B cell (primary cell): ENCODE measurements around the gene CCND1. TPM values are rescaled to one million over a fixed set of nuclear protein-coding genes. Genes with fewer than 3 reads are reported as not detected.

Experiments used
- ATAC-seq: fragments of 200-7000 bp; cut with Tn5 transposase; one replicate; pipeline ENCODE4 v1.10.0; 2021; ENCODE audit warnings: low read depth, mild to moderate bottlenecking, moderate number of reproducible peaks, moderate library complexity
- CTCF ChIA-PET: fragments of 350-600 bp; sonication (Branson Sonifier 250); formaldehyde crosslinking; loops from one replicate; lab custom pipeline; 2021; ENCODE audit warnings: antibody characterized with exemption, inconsistent platforms; lab: Charles Lee
- POLR2A ChIA-PET: fragments of 350-600 bp; sonication (Branson Sonifier 250); formaldehyde crosslinking; loops from one replicate; lab custom pipeline; 2021; ENCODE audit warnings: antibody characterized with exemption; lab: Charles Lee
- DNase-seq: peaks from one replicate; pipeline ENCODE4 v3.0.0; 2013
- H2AFZ ChIP-seq: 2 replicates; pipeline ENCODE4 v1.6.1; 2012; ENCODE audit warnings: mild to moderate bottlenecking, low read depth, low read length; ENCODE audit not compliant: insufficient read depth, poor library complexity, severe bottlenecking
- H3K27ac ChIP-seq, 2 donors: 1 replicate in 1 of 2; 2 replicates in 1 of 2; pipeline ENCODE4 v1.5.1; 2012 to 2013; ENCODE audit warnings: low read length in 2 of 2, mild to moderate bottlenecking in 2 of 2, moderate library complexity in 1 of 2
- H3K27me3 ChIP-seq, 4 experiments: fragments of 200-600 bp in 1 of 4; sonication (generic) in 1 of 4; replicated peaks in 1 of 4; 1 replicate in 2 of 4; 2 replicates in 2 of 4; pipeline versions ENCODE4 v1.6.1 to v1.7.0; 2013 to 2016; ENCODE audit warnings: low read length in 3 of 4, mild to moderate bottlenecking in 2 of 4, mixed read lengths in 1 of 4, moderate library complexity in 1 of 4; ENCODE audit not compliant: insufficient read depth in 4 of 4, control insufficient read depth in 3 of 4; ENCODE audit errors: control extremely low read depth in 1 of 4
- H3K36me3 ChIP-seq, 2 experiments: replicated peaks in 1 of 2; 1 replicate in 1 of 2; 2 replicates in 1 of 2; pipeline versions ENCODE4 v1.6.1 to v1.7.1; 2013; ENCODE audit warnings: low read length in 1 of 2; ENCODE audit not compliant: insufficient read depth in 2 of 2, control insufficient read depth in 1 of 2; ENCODE audit errors: control extremely low read depth in 1 of 2, extremely low read depth in 1 of 2
- H3K4me1 ChIP-seq, 2 donors: fragments of 200-600 bp in 1 of 2; sonication (generic) in 1 of 2; 1 replicate in 1 of 2; 2 replicates in 1 of 2; pipeline versions ENCODE4 v1.5.1 to v1.6.1; 2013 to 2017; ENCODE audit warnings: low read length in 2 of 2; ENCODE audit not compliant: control insufficient read depth in 2 of 2, insufficient read depth in 2 of 2
- H3K4me2 ChIP-seq: replicated peaks from 2 replicates; pipeline ENCODE3; 2012; ENCODE audit warnings: mild to moderate bottlenecking, low read depth, low read length; ENCODE audit not compliant: poor library complexity, severe bottlenecking
- H3K4me3 ChIP-seq, 5 experiments: fragments of 200-600 bp in 1 of 5; sonication (generic) in 1 of 5; 1 replicate in 3 of 5; 2 replicates in 2 of 5; pipeline versions ENCODE4 v1.5.1 to v1.7.0; 2011 to 2016; ENCODE audit warnings: low read length in 4 of 5, mild to moderate bottlenecking in 4 of 5, low read depth in 2 of 5, control low read depth in 1 of 5, moderate library complexity in 1 of 5; ENCODE audit not compliant: insufficient read depth in 1 of 5; ENCODE audit errors: control extremely low read depth in 1 of 5, extremely low read depth in 1 of 5
- H3K79me2 ChIP-seq: fragments of 200-600 bp; sonication (generic); one replicate; pipeline ENCODE4 v1.6.0; 2016; ENCODE audit warnings: low read length; ENCODE audit not compliant: control insufficient read depth, insufficient read depth
- H3K9ac ChIP-seq: fragments of 200-600 bp; sonication (generic); 2 replicates; pipeline ENCODE4 v1.6.1; 2017; ENCODE audit warnings: mild to moderate bottlenecking, low read length, moderate library complexity
- H3K9me3 ChIP-seq, 3 donors: one replicate each; pipeline versions ENCODE4 v1.6.1 to v1.7.1; 2013; ENCODE audit warnings: low read length in 2 of 3; ENCODE audit not compliant: control insufficient read depth in 2 of 3, insufficient read depth in 1 of 3; ENCODE audit errors: control extremely low read depth in 1 of 3
- H4K20me1 ChIP-seq: 2 replicates; pipeline ENCODE4 v1.6.0; 2012; ENCODE audit warnings: mild to moderate bottlenecking, low read length; ENCODE audit not compliant: insufficient read depth, control insufficient read depth, poor library complexity, severe bottlenecking
- H3K27ac Mint-ChIP-seq: one replicate; pipeline ENCODE4 v1.8.0; 2021; ENCODE audit warnings: mixed read lengths
- H3K27me3 Mint-ChIP-seq: one replicate; pipeline ENCODE4 v1.8.0; 2021; ENCODE audit warnings: mixed read lengths
- H3K4me1 Mint-ChIP-seq: one replicate; pipeline ENCODE4 v1.8.0; 2021; ENCODE audit warnings: mixed read lengths
- H3K4me3 Mint-ChIP-seq: one replicate; pipeline ENCODE4 v1.8.0; 2021; ENCODE audit warnings: mixed read lengths
- H3K9me3 Mint-ChIP-seq: one replicate; pipeline ENCODE4 v1.8.0; 2022; ENCODE audit warnings: mixed read lengths; ENCODE audit not compliant: insufficient read depth
- EZH2 ChIP-seq: IDR thresholded peaks from 2 replicates; pipeline ENCODE4 v1.6.1; 2012; ENCODE audit warnings: borderline replicate concordance, low read depth, mild to moderate bottlenecking, moderate library complexity, low read length; ENCODE audit not compliant: insufficient read depth, poor library complexity, severe bottlenecking
- WGBS: methylation state at CpG from one replicate; pipeline ENCODE4 v1.1.5; 2013; ENCODE audit warnings: missing lambda C conversion rate; ENCODE audit not compliant: insufficient coverage; 5-methylcytosine and 5-hydroxymethylcytosine counted together
- intact Hi-C: fragments of 100-400 bp; cut with micrococcal nuclease; formaldehyde crosslinking; loops from one replicate; pipeline ENCODE4 v1.10.0; 2022
- polyA plus RNA-seq: library from polyadenylated mRNA; depleted of rRNA; stranded (reverse); fragments of >200 nt; gene quantifications from 2 replicates; pipeline ENCODE4 v1.2.3, GENCODE V29; 2012
- total RNA-seq, 2 donors: library from RNA; stranded (reverse); fragments of 120-200 nt in 1 of 2; gene quantifications; 1 replicate in 1 of 2; 2 replicates in 1 of 2; pipeline versions ENCODE4 v1.2.3 to v1.2.4, GENCODE V29; 2013 to 2022
- TF ChIP-seq, protein P1 (sequence below): fragments of 200-600 bp; IDR thresholded peaks from one replicate; pipeline ENCODE4 v1.8.0; 2022; ENCODE audit warnings: antibody characterized with exemption, mild to moderate bottlenecking

CCND1 gene
- total and polyA plus RNA-seq, 2 donors (not counting 1 experiment from before 2014, with no cell fraction given) = 4.9 to 8.8 TPM

DNA sequence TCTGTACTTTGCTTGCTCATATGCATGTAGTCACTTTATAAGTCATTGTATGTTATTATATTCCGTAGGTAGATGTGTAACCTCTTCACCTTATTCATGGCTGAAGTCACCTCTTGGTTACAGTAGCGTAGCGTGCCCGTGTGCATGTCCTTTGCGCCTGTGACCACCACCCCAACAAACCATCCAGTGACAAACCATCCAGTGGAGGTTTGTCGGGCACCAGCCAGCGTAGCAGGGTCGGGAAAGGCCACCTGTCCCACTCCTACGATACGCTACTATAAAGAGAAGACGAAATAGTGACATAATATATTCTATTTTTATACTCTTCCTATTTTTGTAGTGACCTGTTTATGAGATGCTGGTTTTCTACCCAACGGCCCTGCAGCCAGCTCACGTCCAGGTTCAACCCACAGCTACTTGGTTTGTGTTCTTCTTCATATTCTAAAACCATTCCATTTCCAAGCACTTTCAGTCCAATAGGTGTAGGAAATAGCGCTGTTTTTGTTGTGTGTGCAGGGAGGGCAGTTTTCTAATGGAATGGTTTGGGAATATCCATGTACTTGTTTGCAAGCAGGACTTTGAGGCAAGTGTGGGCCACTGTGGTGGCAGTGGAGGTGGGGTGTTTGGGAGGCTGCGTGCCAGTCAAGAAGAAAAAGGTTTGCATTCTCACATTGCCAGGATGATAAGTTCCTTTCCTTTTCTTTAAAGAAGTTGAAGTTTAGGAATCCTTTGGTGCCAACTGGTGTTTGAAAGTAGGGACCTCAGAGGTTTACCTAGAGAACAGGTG, 11.1 kb downstream of the CCND1 start:
- Mint-ChIP-seq H3K4me1 (peaks cover 9% of the 10 kb centered on the region), H3K9me3 (no peaks in the 10 kb centered on the region), H3K4me3 (no peak overlapping the region), H3K27me3 (no peaks in the 10 kb centered on the region), H3K27ac (no peak overlapping the region)
- ATAC-seq = no peak
- DNase-seq = no peak
- no peak overlapping the region for H3K27ac ChIP-seq
- peaks cover 0 to 2% (median 0%) of the 10 kb centered on the region in 4 experiments for H3K27me3 ChIP-seq
- H3K4me2 ChIP-seq = no peak overlapping the region
- no peak overlapping the region for H3K9ac ChIP-seq
- peaks cover 0 to 2% of the 10 kb centered on the region in 2 experiments for H3K36me3 ChIP-seq
- POLR2A ChIA-PET = no interaction called here
- H2AFZ ChIP-seq = no peak overlapping the region
- 100% methylated on average over 1 of the region's 15 CpGs for WGBS
- CTCF ChIA-PET = no interaction called here
- peaks cover 17% of the 10 kb centered on the region for H4K20me1 ChIP-seq
- H3K9me3 ChIP-seq = no peaks in the 10 kb centered on the region
- H3K4me3 ChIP-seq = no peak overlapping the region
- TF ChIP-seq, protein P1, sequence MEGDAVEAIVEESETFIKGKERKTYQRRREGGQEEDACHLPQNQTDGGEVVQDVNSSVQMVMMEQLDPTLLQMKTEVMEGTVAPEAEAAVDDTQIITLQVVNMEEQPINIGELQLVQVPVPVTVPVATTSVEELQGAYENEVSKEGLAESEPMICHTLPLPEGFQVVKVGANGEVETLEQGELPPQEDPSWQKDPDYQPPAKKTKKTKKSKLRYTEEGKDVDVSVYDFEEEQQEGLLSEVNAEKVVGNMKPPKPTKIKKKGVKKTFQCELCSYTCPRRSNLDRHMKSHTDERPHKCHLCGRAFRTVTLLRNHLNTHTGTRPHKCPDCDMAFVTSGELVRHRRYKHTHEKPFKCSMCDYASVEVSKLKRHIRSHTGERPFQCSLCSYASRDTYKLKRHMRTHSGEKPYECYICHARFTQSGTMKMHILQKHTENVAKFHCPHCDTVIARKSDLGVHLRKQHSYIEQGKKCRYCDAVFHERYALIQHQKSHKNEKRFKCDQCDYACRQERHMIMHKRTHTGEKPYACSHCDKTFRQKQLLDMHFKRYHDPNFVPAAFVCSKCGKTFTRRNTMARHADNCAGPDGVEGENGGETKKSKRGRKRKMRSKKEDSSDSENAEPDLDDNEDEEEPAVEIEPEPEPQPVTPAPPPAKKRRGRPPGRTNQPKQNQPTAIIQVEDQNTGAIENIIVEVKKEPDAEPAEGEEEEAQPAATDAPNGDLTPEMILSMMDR = no peak
- no peak for TF ChIP-seq EZH2
- H3K79me2 ChIP-seq = no peaks in the 10 kb centered on the region
- peaks cover 7 to 9% of the 10 kb centered on the region in 2 donors for H3K4me1 ChIP-seq
- intact Hi-C loops = no loop called here

DNA sequence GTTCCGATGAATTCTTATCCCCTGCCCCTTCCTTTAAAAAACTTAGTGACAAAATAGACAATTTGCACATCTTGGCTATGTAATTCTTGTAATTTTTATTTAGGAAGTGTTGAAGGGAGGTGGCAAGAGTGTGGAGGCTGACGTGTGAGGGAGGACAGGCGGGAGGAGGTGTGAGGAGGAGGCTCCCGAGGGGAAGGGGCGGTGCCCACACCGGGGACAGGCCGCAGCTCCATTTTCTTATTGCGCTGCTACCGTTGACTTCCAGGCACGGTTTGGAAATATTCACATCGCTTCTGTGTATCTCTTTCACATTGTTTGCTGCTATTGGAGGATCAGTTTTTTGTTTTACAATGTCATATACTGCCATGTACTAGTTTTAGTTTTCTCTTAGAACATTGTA, 12.0 kb downstream of the CCND1 start:
- Histone ChIP-seq H3K79me2 (no peaks in the 10 kb centered on the region), H3K27ac (no peak overlapping the region), H3K4me1 (peaks cover 2 to 3% of the 10 kb centered on the region in 2 donors), H3K9ac (no peak overlapping the region), H3K27me3 (no peaks in the 10 kb centered on the region), H3K9me3 (no peaks in the 10 kb centered on the region), H2AFZ (no peak overlapping the region), H3K4me2 (no peak overlapping the region), H3K36me3 (peaks cover 0 to 2% of the 10 kb centered on the region in 2 experiments), H4K20me1 (peaks cover 13% of the 10 kb centered on the region), H3K4me3 (no peak overlapping the region)
- H3K4me3 Mint-ChIP-seq = no peak overlapping the region
- no peaks in the 10 kb centered on the region for H3K27me3 Mint-ChIP-seq
- ChIA-PET CTCF (no interaction called here), POLR2A (no interaction called here)
- no peak for ATAC-seq
- intact Hi-C loops = no loop called here
- DNase-seq = no peak
- H3K27ac Mint-ChIP-seq = no peak overlapping the region
- H3K9me3 Mint-ChIP-seq = no peaks in the 10 kb centered on the region
- H3K4me1 Mint-ChIP-seq = peaks cover under 1% of the 10 kb centered on the region
- TF ChIP-seq, protein P1 = no peak
- no peak for TF ChIP-seq EZH2
- 93% methylated on average over 9 of the region's 11 CpGs for WGBS
